GM12878 (cell line): ENCODE results near the gene DAPK2. TPM values are rescaled to one million over a fixed set of nuclear protein-coding genes. Genes with fewer than 3 reads are reported as not detected.
A peak's percentile ranks its signal among the peaks of the same experiment; 100 is the strongest.

Experiments used
- ATAC-seq: fragments of 200-7000 bp; cut with Tn5 transposase; 3 replicates; pipeline ENCODE4 v1.9.1; 2020; ENCODE audit warnings: mild to moderate bottlenecking, moderate library complexity
- BruUV-seq: library from RNA; stranded (reverse); fragments of 400-500 nt; replicated peaks from 2 replicates; lab custom pipeline; 2021; lab: Mats Ljungman, UMichigan
- CTCF ChIA-PET: fragments of 300-600 bp; sonication (Branson Sonifier 250); formaldehyde crosslinking; extraction: SDS; loops from one replicate; lab custom pipeline; 2021; ENCODE audit warnings: inconsistent platforms; lab: Yijun Ruan, JAX
- POLR2A ChIA-PET: fragments of 350-600 bp; formaldehyde crosslinking; extraction: SDS; loops from one replicate; lab custom pipeline; 2021; ENCODE audit warnings: inconsistent platforms; lab: Charles Lee
- RAD21 ChIA-PET: fragments of 300-600 bp; sonication (Branson Sonifier 250); formaldehyde crosslinking; loops from one replicate; lab custom pipeline; 2023; ENCODE audit warnings: antibody characterized with exemption; ENCODE audit not compliant: unreplicated experiment; lab: Charles Lee
- SMC1A ChIA-PET: fragments of 300-600 bp; sonication (Branson Sonifier 250); formaldehyde crosslinking; loops from one replicate; lab custom pipeline; 2023; ENCODE audit not compliant: unreplicated experiment, uncharacterized antibody; lab: Charles Lee
- DNase-seq: peaks from one replicate; pipeline ENCODE4 v3.0.0-alpha.2; 2011; ENCODE audit warnings: low read depth, low spot score
- FAIRE-seq: peaks from 3 replicates; lab custom pipeline; 2011; peaks lifted over from hg19 to GRCh38; lab: Jason Lieb, UNC
- H2AFZ ChIP-seq: 2 replicates; pipeline ENCODE4 v1.6.0; 2011; ENCODE audit warnings: low read depth, low read length, control low read depth; ENCODE audit not compliant: control insufficient read depth
- H3K27ac ChIP-seq: 2 replicates; pipeline ENCODE4 v1.5.1; 2011; ENCODE audit warnings: control low read depth; ENCODE audit not compliant: control insufficient read depth, insufficient read depth
- H3K27me3 ChIP-seq, 2 experiments: replicated peaks in 1 of 2; 2 replicates each; pipeline versions ENCODE4 v1.6.0 to v1.6.1; 2011; ENCODE audit warnings: low read length in 1 of 2; ENCODE audit not compliant: control insufficient read depth in 2 of 2, insufficient read depth in 2 of 2
- H3K36me3 ChIP-seq, 2 experiments: 2 replicates each; pipeline ENCODE4 v1.5.1; 2011; ENCODE audit warnings: low read length in 1 of 2; ENCODE audit not compliant: control insufficient read depth in 2 of 2, insufficient read depth in 2 of 2
- H3K4me1 ChIP-seq: 2 replicates; pipeline ENCODE4 v1.6.1; 2011; ENCODE audit warnings: mild to moderate bottlenecking, low read length, moderate library complexity, mixed read lengths; ENCODE audit not compliant: control insufficient read depth, insufficient read depth
- H3K4me2 ChIP-seq: 2 replicates; pipeline ENCODE4 v1.6.0; 2011; ENCODE audit warnings: control low read depth; ENCODE audit not compliant: control insufficient read depth, insufficient read depth
- H3K4me3 ChIP-seq: fragments of 200-600 bp; sonication (generic); 2 replicates; pipeline ENCODE4 v1.5.1; 2016
- H3K79me2 ChIP-seq: 2 replicates; pipeline ENCODE4 v1.6.0; 2011; ENCODE audit warnings: low read length; ENCODE audit not compliant: control insufficient read depth, insufficient read depth
- H3K9ac ChIP-seq: 2 replicates; pipeline ENCODE4 v1.8.0; 2011; ENCODE audit warnings: low read length, control low read depth, mixed read lengths; ENCODE audit not compliant: control insufficient read depth, insufficient read depth
- H3K9me3 ChIP-seq: replicated peaks from 3 replicates; pipeline ENCODE4 v1.5.1; 2011; ENCODE audit warnings: mild to moderate bottlenecking, low read length; ENCODE audit not compliant: control insufficient read depth, insufficient read depth
- H4K20me1 ChIP-seq: 2 replicates; pipeline ENCODE4 v1.6.0; 2011; ENCODE audit not compliant: control insufficient read depth, insufficient read depth
- SPI1 ChIP-seq: IDR thresholded peaks from 2 replicates; pipeline ENCODE4 v1.6.1; 2011; ENCODE audit warnings: low read depth, mild to moderate bottlenecking, low read length, moderate library complexity, borderline replicate concordance; ENCODE audit not compliant: insufficient read depth
- WGBS: methylation state at CpG from one replicate; pipeline ENCODE4 v1.1.6; 2016; ENCODE audit warnings: low lambda C conversion rate; ENCODE audit not compliant: insufficient replicate concordance, insufficient coverage; ENCODE audit errors: missing lambda C conversion rate; 5-methylcytosine and 5-hydroxymethylcytosine counted together
- in situ Hi-C: fragments of 300-500 bp; cut with MboI; formaldehyde crosslinking; loops from 9 replicates; pipeline ENCODE4 v1.14.3; 2018; ENCODE audit warnings: mixed read lengths
- intact Hi-C: fragments of 100-400 bp; cut with micrococcal nuclease; formaldehyde crosslinking; loops from one replicate; pipeline ENCODE4 v1.14.2; 2022; ENCODE audit not compliant: unreplicated experiment
- polyA plus RNA-seq, 11 experiments: library from polyadenylated mRNA; depleted of rRNA in 4 of 11; unstranded in 6 of 11; stranded (reverse) in 5 of 11; fragments of >200 nt; fragmentation: Nextera tagmentation in 4 of 11; fragmentation: Illumina TruSeq in 1 of 11; extraction: Ambion mirVana in 4 of 11; extraction: Trizol in 1 of 11; gene quantifications; 1 replicate in 1 of 11; 2 replicates in 10 of 11; pipeline versions ENCODE4 v1.2.1 to v1.2.3, GENCODE V29; 2011 to 2016; ENCODE audit warnings: inconsistent platforms in 2 of 11, missing spikeins in 2 of 11, low read depth in 1 of 11
- total RNA-seq, 4 experiments: library from RNA; depleted of rRNA in 3 of 4; stranded (reverse); fragments of >200 nt in 3 of 4; fragmentation: Illumina TruSeq in 1 of 4; extraction: Trizol in 1 of 4; gene quantifications; 2 replicates each; pipeline versions ENCODE4 v1.2.1 to v1.2.3, GENCODE V29; 2013 to 2021
- TF ChIP-seq, protein P1 (sequence below), 3 experiments: IDR thresholded peaks in 2 of 3; conservative IDR thresholded peaks in 1 of 3; 2 replicates each; pipeline ENCODE4 v1.5.1; 2011; ENCODE audit warnings: low read depth in 3 of 3, low read length in 3 of 3, mild to moderate bottlenecking in 3 of 3, control low read depth in 2 of 3, moderate library complexity in 2 of 3, inconsistent platforms in 1 of 3, mixed read lengths in 1 of 3; ENCODE audit not compliant: control insufficient read depth in 2 of 3, insufficient read depth in 1 of 3; ENCODE audit errors: extremely low read depth in 1 of 3

The DAPK2 gene
- total and polyA plus RNA-seq, 10 of the 15 experiments (the other 5 are each of a cell fraction or from before 2014, with no cell fraction given): 0.69 to 8.4 (median 4.1) TPM

DNA sequence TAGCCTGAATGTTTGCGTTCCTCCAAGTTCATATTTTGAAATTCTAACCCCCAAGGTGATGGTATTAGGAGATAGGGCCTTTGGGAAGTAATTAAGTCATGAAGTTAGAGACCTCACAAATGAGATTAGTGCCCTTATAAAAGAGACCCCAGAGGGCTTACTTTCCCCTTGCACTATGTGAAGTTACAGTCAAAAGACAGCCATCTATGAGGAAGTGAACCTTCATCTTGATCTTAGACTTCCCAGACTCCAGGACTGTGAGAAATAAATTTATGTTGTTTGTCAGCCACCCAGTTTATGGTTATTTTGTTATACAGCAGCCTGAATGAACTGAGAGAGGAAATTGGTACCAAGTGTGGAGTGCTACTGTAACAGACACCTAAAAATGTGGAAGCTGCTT is 74.4 kb downstream of the DAPK2 start:
- Histone ChIP-seq H2AFZ (no peak overlapping the region), H3K36me3 (peaks cover 0 to 7% of the 10 kb centered on the region in 2 experiments; a peak in 1 of 4 replicates), H3K79me2 (no peaks in the 10 kb centered on the region; the same call in 1 of the 2 replicates), H3K9ac (peak overlapping the region; percentile 78), H3K4me3 (no peak overlapping the region), H3K9me3 (no peaks in the 10 kb centered on the region), H3K27me3 (no peaks in the 10 kb centered on the region), H3K4me1 (peaks cover 48% of the 10 kb centered on the region), H3K4me2 (peak overlapping the region; percentile 89), H3K27ac (peak overlapping the region; percentile 95), H4K20me1 (no peaks in the 10 kb centered on the region)
- intact Hi-C loops: loop anchor here (1.0 kb wide), 1 partner anchor 38 kb away; no protein-coding TSS in a partner anchor
- BruUV-seq: no TSS peak
- ChIA-PET POLR2A (interaction anchor here (0.7 to 2.6 kb wide), 5 partner anchors 9 to 79 kb away, joined by 3 to 22 read pairs (median 4); no protein-coding TSS in a partner anchor), RAD21 (interaction anchor here (0.9 to 7.4 kb wide), 15 partner anchors 13 to 220 kb away, joined by 3 to 102 read pairs (median 10); partner anchors contain the start of gene CIAO2A), SMC1A (interaction anchor here (0.8 to 7.9 kb wide), 25 partner anchors 10 to 220 kb away, joined by 3 to 58 read pairs (median 5); partner anchors contain the start of gene HERC1), CTCF (interaction anchor here (0.9 to 7.6 kb wide), 14 partner anchors 10 to 220 kb away, joined by 3 to 70 read pairs (median 5); partner anchors contain the start of gene DAPK2)
- TF ChIP-seq, protein P1, sequence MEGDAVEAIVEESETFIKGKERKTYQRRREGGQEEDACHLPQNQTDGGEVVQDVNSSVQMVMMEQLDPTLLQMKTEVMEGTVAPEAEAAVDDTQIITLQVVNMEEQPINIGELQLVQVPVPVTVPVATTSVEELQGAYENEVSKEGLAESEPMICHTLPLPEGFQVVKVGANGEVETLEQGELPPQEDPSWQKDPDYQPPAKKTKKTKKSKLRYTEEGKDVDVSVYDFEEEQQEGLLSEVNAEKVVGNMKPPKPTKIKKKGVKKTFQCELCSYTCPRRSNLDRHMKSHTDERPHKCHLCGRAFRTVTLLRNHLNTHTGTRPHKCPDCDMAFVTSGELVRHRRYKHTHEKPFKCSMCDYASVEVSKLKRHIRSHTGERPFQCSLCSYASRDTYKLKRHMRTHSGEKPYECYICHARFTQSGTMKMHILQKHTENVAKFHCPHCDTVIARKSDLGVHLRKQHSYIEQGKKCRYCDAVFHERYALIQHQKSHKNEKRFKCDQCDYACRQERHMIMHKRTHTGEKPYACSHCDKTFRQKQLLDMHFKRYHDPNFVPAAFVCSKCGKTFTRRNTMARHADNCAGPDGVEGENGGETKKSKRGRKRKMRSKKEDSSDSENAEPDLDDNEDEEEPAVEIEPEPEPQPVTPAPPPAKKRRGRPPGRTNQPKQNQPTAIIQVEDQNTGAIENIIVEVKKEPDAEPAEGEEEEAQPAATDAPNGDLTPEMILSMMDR (IDR thresholded peaks at IDR 0.05 in 2 of 3, conservative IDR thresholded peaks at IDR 0.05 in 1 of 3; ENCODE audit: control insufficient read depth in 2 of 3, extremely low read depth in 1 of 3, insufficient read depth in 1 of 3, low read depth in 3 of 3, low read length in 3 of 3): no peak
- TF ChIP-seq SPI1: peak; percentile 74
- no peak for DNase-seq
- in situ Hi-C loops: no loop called here
- FAIRE-seq: no peak
- WGBS: 0% methylated on average over 1 of the region's 1 CpG
- ATAC-seq: no peak
